GM23338 (cell line): Measurements from ENCODE around the gene ATP8A2. TPM values are rescaled to one million over a fixed set of nuclear protein-coding genes. Genes with fewer than 3 reads are reported as not detected.

Experiments
- ATAC-seq: fragments of 200-7000 bp; cut with Tn5 transposase; 3 replicates; pipeline ENCODE4 v1.9.1; 2020
- DNase-seq: peaks from one replicate; pipeline ENCODE4 v3.0.0-alpha.2; 2015; ENCODE audit warnings: low spot score
- H2AFZ ChIP-seq: fragments of 200-600 bp; sonication (generic); 2 replicates; pipeline ENCODE4 v1.8.0; 2016; ENCODE audit warnings: antibody characterized with exemption, mild to moderate bottlenecking, moderate library complexity
- H3F3A ChIP-seq: fragments of 200-600 bp; sonication (generic); replicated peaks from 2 replicates; pipeline ENCODE4 v1.8.0; 2017; ENCODE audit warnings: antibody characterized with exemption, mixed run types, low read depth
- H3K27ac ChIP-seq: fragments of 200-600 bp; sonication (generic); 2 replicates; pipeline ENCODE4 v1.6.1; 2016; ENCODE audit warnings: low read depth
- H3K27me3 ChIP-seq: fragments of 200-600 bp; sonication (generic); 2 replicates; pipeline ENCODE4 v1.8.0; 2016; ENCODE audit warnings: mild to moderate bottlenecking, mixed run types, moderate library complexity; ENCODE audit not compliant: insufficient read depth
- H3K36me3 ChIP-seq: fragments of 200-600 bp; sonication (generic); 2 replicates; pipeline ENCODE4 v1.8.0; 2016; ENCODE audit warnings: mild to moderate bottlenecking; ENCODE audit not compliant: insufficient read depth
- H3K4me1 ChIP-seq: fragments of 200-600 bp; sonication (generic); 2 replicates; pipeline ENCODE4 v1.8.0; 2016; ENCODE audit warnings: mild to moderate bottlenecking, moderate library complexity; ENCODE audit not compliant: insufficient read depth
- H3K4me2 ChIP-seq: fragments of 200-600 bp; sonication (generic); 2 replicates; pipeline ENCODE4 v1.7.1; 2017; ENCODE audit warnings: mixed run types
- H3K4me3 ChIP-seq: fragments of 200-600 bp; sonication (generic); 2 replicates; pipeline ENCODE4 v1.6.1; 2016; ENCODE audit warnings: mixed run types
- H3K79me2 ChIP-seq: fragments of 200-600 bp; sonication (generic); replicated peaks from 2 replicates; pipeline ENCODE4 v1.8.0; 2017; ENCODE audit warnings: mild to moderate bottlenecking; ENCODE audit not compliant: insufficient read depth
- H3K9me2 ChIP-seq: fragments of 200-600 bp; sonication (generic); 2 replicates; pipeline ENCODE4 v1.8.0; 2017; ENCODE audit not compliant: insufficient read depth
- H4K20me1 ChIP-seq: fragments of 200-600 bp; sonication (generic); replicated peaks from 2 replicates; pipeline ENCODE4 v1.8.0; 2017; ENCODE audit warnings: mild to moderate bottlenecking; ENCODE audit not compliant: insufficient read depth
- H3K27ac Mint-ChIP-seq: 2 replicates; pipeline ENCODE4 v1.8.0; 2020; ENCODE audit warnings: inconsistent platforms, mild to moderate bottlenecking, moderate library complexity, mixed read lengths
- H3K27me3 Mint-ChIP-seq: 3 replicates; pipeline ENCODE4 v1.8.0; 2022; ENCODE audit warnings: low read depth, mild to moderate bottlenecking, moderate library complexity, mixed read lengths, inconsistent platforms; ENCODE audit not compliant: insufficient read depth, poor library complexity
- H3K36me3 Mint-ChIP-seq: 3 replicates; pipeline ENCODE4 v1.8.0; 2021; ENCODE audit warnings: low read depth, mild to moderate bottlenecking, inconsistent platforms, moderate library complexity, mixed read lengths
- H3K4me1 Mint-ChIP-seq: 3 replicates; pipeline ENCODE4 v1.8.0; 2020; ENCODE audit warnings: mild to moderate bottlenecking, inconsistent platforms, mixed read lengths
- H3K4me3 Mint-ChIP-seq: 3 replicates; pipeline ENCODE4 v1.8.0; 2021; ENCODE audit warnings: moderate library complexity, mild to moderate bottlenecking, inconsistent platforms, mixed read lengths
- H3K9me3 Mint-ChIP-seq: 3 replicates; pipeline ENCODE4 v1.8.0; 2020; ENCODE audit warnings: moderate library complexity, mild to moderate bottlenecking, inconsistent platforms, mixed read lengths
- CTCF ChIP-seq, 2 experiments: fragments of 200-600 bp in 1 of 2; sonication (generic) in 1 of 2; conservative IDR thresholded peaks; 2 replicates each; pipeline versions ENCODE4 v1.5.1 to v1.6.1; 2016 to 2017; ENCODE audit warnings: antibody characterized with exemption in 2 of 2, low read depth in 2 of 2, mild to moderate bottlenecking in 2 of 2, moderate library complexity in 1 of 2
- EZH2 ChIP-seq: fragments of 200-600 bp; sonication (generic); IDR thresholded peaks from one replicate; pipeline ENCODE4 v1.8.0; 2017; ENCODE audit warnings: antibody characterized with exemption, mild to moderate bottlenecking, low read depth; ENCODE audit not compliant: unreplicated experiment
- EZH2phosphoT487 ChIP-seq: fragments of 200-600 bp; sonication (generic); IDR thresholded peaks from one replicate; pipeline ENCODE4 v1.8.1; 2018; ENCODE audit warnings: antibody characterized with exemption; ENCODE audit not compliant: unreplicated experiment
- JUNB ChIP-seq: IDR thresholded peaks from one replicate; pipeline ENCODE4 v1.6.1; 2016; ENCODE audit warnings: antibody characterized with exemption; ENCODE audit not compliant: unreplicated experiment
- NANOG ChIP-seq: IDR thresholded peaks from 2 replicates; pipeline ENCODE4 v1.6.1; 2016; ENCODE audit warnings: antibody characterized with exemption, borderline replicate concordance
- POLR2AphosphoS5 ChIP-seq: IDR thresholded peaks from 2 replicates; pipeline ENCODE4 v1.6.1; 2016; ENCODE audit warnings: antibody characterized with exemption, low read depth
- REST ChIP-seq: IDR thresholded peaks from one replicate; pipeline ENCODE4 v1.6.1; 2018; ENCODE audit warnings: antibody characterized with exemption; ENCODE audit not compliant: unreplicated experiment
- STAT1 ChIP-seq: IDR thresholded peaks from one replicate; pipeline ENCODE4 v1.6.1; 2016; ENCODE audit warnings: antibody characterized with exemption; ENCODE audit not compliant: unreplicated experiment
- ZNF114 ChIP-seq: fragments of 250-450 bp; sonication (Bioruptor Pico); IDR thresholded peaks from 2 replicates; pipeline ENCODE4 v1.5.0; 2020; ENCODE audit warnings: mild to moderate bottlenecking, moderate library complexity
- ZNF462 ChIP-seq: fragments of 250-450 bp; sonication (Bioruptor Pico); IDR thresholded peaks from 2 replicates; pipeline ENCODE4 v1.5.0; 2020; ENCODE audit warnings: mild to moderate bottlenecking, moderate library complexity
- polyA plus RNA-seq: library from polyadenylated mRNA; unstranded; fragments of >200 nt; fragmentation: Nextera tagmentation; extraction: Ambion mirVana; gene quantifications from 2 replicates; pipeline ENCODE4 v1.2.1, GENCODE V29; 2016
- total RNA-seq: library from RNA; depleted of rRNA; stranded (reverse); fragments of >200 nt; shearing (Covaris generic); gene quantifications from 2 replicates; pipeline ENCODE4 v1.2.3, GENCODE V29; 2014

ATP8A2 gene
- total and polyA plus RNA-seq, 2 experiments from 2014 or later = 5.7 to 8.8 TPM

- TF ChIP-seq ZNF462 (CRISPR knock-in tag) (no peak), EZH2 (no peak), ZNF114 (no peak), REST (no peak)
Measured at GRCh38 chr13:26020891-26021290, 649.1 kb downstream of the ATP8A2 start (continued).

- no peak overlapping the region for H3K27ac ChIP-seq
- Mint-ChIP-seq H3K36me3 (no peaks in the 10 kb centered on the region; the same call in 2 of the 3 replicates), H3K4me1 (peaks cover 47% of the 10 kb centered on the region), H3K9me3 (no peaks in the 10 kb centered on the region), H3K27me3 (peaks cover 13% of the 10 kb centered on the region), H3K27ac (no peak overlapping the region), H3K4me3 (no peak overlapping the region)
- no peaks in the 10 kb centered on the region for H3K79me2 ChIP-seq
- no peaks in the 10 kb centered on the region for H3K36me3 ChIP-seq
- H3K4me1 ChIP-seq = peaks cover 22% of the 10 kb centered on the region
- no peaks in the 10 kb centered on the region for H3F3A ChIP-seq
- no peak overlapping the region for H3K4me3 ChIP-seq
- no peaks in the 10 kb centered on the region for H3K9me2 ChIP-seq
- DNase-seq (no peak), ATAC-seq (no peak)
- H2AFZ ChIP-seq = no peak overlapping the region
- H4K20me1 ChIP-seq = no peaks in the 10 kb centered on the region
- no peak overlapping the region for H3K4me2 ChIP-seq
- no peaks in the 10 kb centered on the region for H3K27me3 ChIP-seq
- TF ChIP-seq EZH2phosphoT487 (no peak), ZNF114 (no peak), STAT1 (no peak), CTCF (conservative IDR thresholded peaks at IDR 0.05; ENCODE audit: low read depth in 2 of 2) (no peak), NANOG (no peak), REST (no peak), JUNB (no peak), EZH2 (no peak), POLR2AphosphoS5 (no peak)
Measured at GRCh38 chr13:26021516-26021915, 649.7 kb downstream of the ATP8A2 start.
